Measurements from ENCODE around the gene MTCL1. TPM values are rescaled to one million over a fixed set of nuclear protein-coding genes. Genes with fewer than 3 reads are reported as not detected.

The MTCL1 gene
- total and polyA plus RNA-seq, 5 donors from 2014 or later = 0.20 TPM; not detected in 4

DNA sequence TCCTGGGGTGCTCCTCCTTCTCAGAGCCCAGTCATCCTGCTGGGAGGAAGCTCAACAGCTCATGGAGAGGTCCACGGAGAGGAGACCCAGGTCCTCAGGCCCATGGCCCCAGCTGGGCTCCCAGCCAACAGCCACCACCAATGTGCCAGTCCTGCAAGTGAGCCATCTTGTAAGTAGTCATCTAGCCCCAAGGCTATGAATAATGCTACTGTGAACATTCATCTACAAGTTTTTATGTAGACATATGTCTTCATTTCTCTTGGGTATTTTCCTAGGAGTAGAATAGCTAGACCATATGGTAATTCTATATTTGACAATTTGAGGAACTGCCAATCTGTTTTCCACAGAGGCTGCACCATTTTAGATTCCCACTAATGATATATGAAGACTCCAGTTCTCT lies 166.1 kb downstream of the MTCL1 start:
- no peaks in the 10 kb centered on the region for H3K36me3 Mint-ChIP-seq
- Histone ChIP-seq H3K9me3 (ENCODE audit: control insufficient read depth in 2 of 2, low read length in 2 of 2) (no peaks in the 10 kb centered on the region), H3K27ac (ENCODE audit: insufficient read depth, low read length, poor library complexity, severe bottlenecking) (no peak overlapping the region), H3K4me1 (ENCODE audit: control insufficient read depth, insufficient read depth, low read length, poor library complexity, severe bottlenecking) (no peaks in the 10 kb centered on the region), H3K4me3 (ENCODE audit: low read depth, low read length) (no peak overlapping the region), H3K27me3 (ENCODE audit: control insufficient read depth, insufficient read depth, low read length) (no peaks in the 10 kb centered on the region), H3K36me3 (ENCODE audit: control insufficient read depth, insufficient read depth, low read length) (no peaks in the 10 kb centered on the region)
- no peaks in the 10 kb centered on the region for H3K4me1 Mint-ChIP-seq
- H3K9me3 Mint-ChIP-seq = no peaks in the 10 kb centered on the region
- no peak overlapping the region for H3K4me3 Mint-ChIP-seq
- no peak overlapping the region for H3K27ac Mint-ChIP-seq
- peaks cover 6% of the 10 kb centered on the region for H3K27me3 Mint-ChIP-seq
- no peak for DNase-seq
- ATAC-seq (ENCODE audit: low read depth in 2 of 2) = no peak

DNA sequence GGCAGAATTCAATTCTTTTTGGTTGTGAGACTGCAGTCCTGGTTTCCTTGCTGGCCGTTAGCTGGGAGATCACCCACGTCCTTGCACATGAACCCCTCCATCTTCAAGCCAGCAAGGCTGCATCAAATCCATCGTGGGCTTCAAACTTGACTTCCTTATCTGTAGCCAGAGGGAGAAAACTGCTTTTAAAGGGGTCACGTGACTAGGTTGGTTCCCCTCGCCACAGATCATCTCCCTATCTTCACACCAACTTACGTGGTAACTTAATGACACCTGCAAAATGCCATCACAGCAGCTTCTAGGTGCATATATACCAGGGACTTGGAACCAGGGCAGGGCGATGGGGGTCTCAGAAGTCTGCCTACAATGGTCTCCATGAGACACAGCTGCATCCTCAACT lies 169.5 kb downstream of the MTCL1 start:
- Mint-ChIP-seq H3K27ac (no peak overlapping the region), H3K4me3 (no peak overlapping the region), H3K9me3 (no peaks in the 10 kb centered on the region), H3K36me3 (no peaks in the 10 kb centered on the region), H3K27me3 (peaks cover 10% of the 10 kb centered on the region), H3K4me1 (no peaks in the 10 kb centered on the region)
- DNase-seq (no peak), ATAC-seq (ENCODE audit: low read depth in 2 of 2) (no peak)
- Histone ChIP-seq H3K27ac (ENCODE audit: insufficient read depth, low read length, poor library complexity, severe bottlenecking) (no peak overlapping the region), H3K9me3 (ENCODE audit: control insufficient read depth in 2 of 2, low read length in 2 of 2) (no peaks in the 10 kb centered on the region), H3K4me1 (ENCODE audit: control insufficient read depth, insufficient read depth, low read length, poor library complexity, severe bottlenecking) (no peaks in the 10 kb centered on the region), H3K36me3 (ENCODE audit: control insufficient read depth, insufficient read depth, low read length) (no peaks in the 10 kb centered on the region), H3K4me3 (ENCODE audit: low read depth, low read length) (no peak overlapping the region), H3K27me3 (ENCODE audit: control insufficient read depth, insufficient read depth, low read length) (no peaks in the 10 kb centered on the region)

DNA sequence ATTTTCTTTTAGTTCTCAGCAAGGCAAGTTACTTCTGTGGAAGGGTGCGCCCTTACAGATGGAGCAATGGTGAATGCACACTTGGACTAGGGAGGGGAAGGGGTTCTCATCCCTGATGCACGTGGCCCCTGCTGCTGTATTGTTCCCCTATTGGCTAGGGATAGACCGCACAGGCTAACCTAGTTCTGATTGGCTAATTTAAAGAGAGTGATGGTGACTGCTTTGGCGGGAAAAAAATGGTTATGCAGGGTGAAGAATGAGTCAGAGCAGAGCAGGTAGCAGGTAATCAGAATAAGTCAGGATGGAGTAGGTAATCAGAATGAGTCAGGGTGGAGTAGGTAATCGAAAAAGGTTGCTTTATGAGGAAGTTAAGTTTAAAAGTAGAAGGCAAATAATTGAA lies 171.5 kb downstream of the MTCL1 start:
- peaks cover 17% of the 10 kb centered on the region for H3K27me3 Mint-ChIP-seq
- H3K4me1 Mint-ChIP-seq = no peaks in the 10 kb centered on the region
- DNase-seq = no peak
- H3K27me3 ChIP-seq (ENCODE audit: control insufficient read depth, insufficient read depth, low read length) = no peaks in the 10 kb centered on the region
- peaks cover 0 to 8% (median 4%) of the 10 kb centered on the region in 7 donors for H3K9me3 Mint-ChIP-seq
- ATAC-seq (ENCODE audit: low read depth in 2 of 2) = no peak
- H3K27ac Mint-ChIP-seq = no peak overlapping the region
- no peak overlapping the region for H3K4me3 Mint-ChIP-seq
- H3K9me3 ChIP-seq (ENCODE audit: control insufficient read depth in 2 of 2, low read length in 2 of 2) = no peaks in the 10 kb centered on the region
- no peak overlapping the region for H3K4me3 ChIP-seq (ENCODE audit: low read depth, low read length)
- no peaks in the 10 kb centered on the region for H3K4me1 ChIP-seq (ENCODE audit: control insufficient read depth, insufficient read depth, low read length, poor library complexity, severe bottlenecking)
- no peaks in the 10 kb centered on the region for H3K36me3 ChIP-seq (ENCODE audit: control insufficient read depth, insufficient read depth, low read length)
- H3K36me3 Mint-ChIP-seq = peaks cover 4% of the 10 kb centered on the region
- H3K27ac ChIP-seq (ENCODE audit: insufficient read depth, low read length, poor library complexity, severe bottlenecking) = no peak overlapping the region

DNA sequence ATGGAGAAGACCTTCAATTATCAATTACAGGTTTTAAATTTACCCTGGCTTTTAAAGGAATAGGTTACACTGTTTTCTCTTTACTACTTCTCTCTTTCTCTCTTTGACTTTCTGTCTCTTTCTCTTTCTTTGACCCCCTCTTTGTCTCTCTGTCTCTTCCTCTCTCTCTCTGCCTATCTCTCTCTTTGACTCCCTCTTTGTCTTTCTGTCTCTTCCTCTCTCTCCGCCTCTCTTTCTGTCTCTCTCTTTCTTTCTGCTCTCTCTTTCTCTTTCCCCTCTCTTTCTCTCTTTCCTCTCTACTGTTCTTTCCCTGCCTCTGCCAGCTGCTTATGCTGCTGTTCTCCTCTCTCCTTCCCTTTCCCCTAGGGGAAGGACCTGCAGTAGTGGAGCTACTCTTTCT lies 175.7 kb downstream of the MTCL1 start:
- Histone ChIP-seq H3K4me1 (ENCODE audit: control insufficient read depth, insufficient read depth, low read length, poor library complexity, severe bottlenecking) (no peaks in the 10 kb centered on the region), H3K36me3 (ENCODE audit: control insufficient read depth, insufficient read depth, low read length) (no peaks in the 10 kb centered on the region), H3K27ac (ENCODE audit: insufficient read depth, low read length, poor library complexity, severe bottlenecking) (no peak overlapping the region), H3K27me3 (ENCODE audit: control insufficient read depth, insufficient read depth, low read length) (no peaks in the 10 kb centered on the region), H3K4me3 (ENCODE audit: low read depth, low read length) (no peak overlapping the region), H3K9me3 (ENCODE audit: control insufficient read depth in 2 of 2, low read length in 2 of 2) (peaks cover 6 to 12% of the 10 kb centered on the region in 2 experiments)
- H3K9me3 Mint-ChIP-seq = peaks cover 3 to 26% (median 7%) of the 10 kb centered on the region in 7 donors
- H3K4me1 Mint-ChIP-seq = no peaks in the 10 kb centered on the region
- DNase-seq (no peak), ATAC-seq (ENCODE audit: low read depth in 2 of 2) (no peak)
- H3K4me3 Mint-ChIP-seq = no peak overlapping the region
- peaks cover 8% of the 10 kb centered on the region for H3K36me3 Mint-ChIP-seq
- H3K27ac Mint-ChIP-seq = no peak overlapping the region
- peaks cover 16% of the 10 kb centered on the region for H3K27me3 Mint-ChIP-seq

Other genes with a start within 250 kb of the MTCL1 start
- 19.4 TPM for gene RAB12, start 96.1 kb upstream of the MTCL1 start, total RNA-seq
- gene RAB12, start 96.1 kb upstream of the MTCL1 start, polyA plus RNA-seq = under 1 TPM in 2 of 4 donors, not detected in 2; 0.32 to 0.46 TPM

Measured in CD4-positive, CD25-positive, alpha-beta regulatory T cell (primary cell).